Measurements from ENCODE around the gene C21orf91. TPM values are rescaled to one million over a fixed set of nuclear protein-coding genes. Genes with fewer than 3 reads are reported as not detected.

Gene C21orf91
- total and polyA plus RNA-seq, 2 donors (not counting 3 experiments of a cell fraction or from before 2014, with no cell fraction given): 1.3 to 4.2 TPM

GRCh38 chr21:17786071-17786850 lies 32.9 kb downstream of the C21orf91 start:
- dilution Hi-C loops (cut with MboI; ENCODE audit: extremely low pct_ligation_motif_present, low sequenced_read_pairs): no loop called here
- no peak overlapping the region for H3K27ac ChIP-seq (ENCODE audit: insufficient read depth, low read depth, low read length)
- TF ChIP-seq JUN (IDR thresholded peaks at IDR 0.05; ENCODE audit: borderline replicate concordance, insufficient read depth, insufficient read length, low read depth) (no peak), FOS (IDR thresholded peaks at IDR 0.05; ENCODE audit: borderline replicate concordance, insufficient read depth, low read length) (no peak)

GRCh38 chr21:17785403-17785788 lies 33.8 kb downstream of the C21orf91 start:
- no peaks in the 10 kb centered on the region for H3K9me1 ChIP-seq (replicated peaks; ENCODE audit: control insufficient read depth, extremely low read depth, insufficient read depth, low read length)
- dilution Hi-C loops (cut with MboI; ENCODE audit: extremely low pct_ligation_motif_present, low sequenced_read_pairs): no loop called here
- intact Hi-C loops (cut with micrococcal nuclease): no loop called here
- H2AFZ ChIP-seq (ENCODE audit: low read depth, low read length): no peak overlapping the region
- peaks cover 0 to 2% of the 10 kb centered on the region in 2 experiments for H3K36me3 ChIP-seq (ENCODE audit: control insufficient read depth in 2 of 2, extremely low read depth in 1 of 2, insufficient read depth in 2 of 2, low read length in 2 of 2)
- no peak overlapping the region for H3K4me2 ChIP-seq (ENCODE audit: insufficient read depth, low read length)
- no peak overlapping the region for H3K27ac ChIP-seq (ENCODE audit: insufficient read depth, low read depth, low read length)
- no TSS peak for BruUV-seq (replicated peaks)
- H3K27me3 ChIP-seq (ENCODE audit: control insufficient read depth in 2 of 2, insufficient read depth in 2 of 2, low read length in 2 of 2): no peaks in the 10 kb centered on the region
- H3K9me3 ChIP-seq (replicated peaks; ENCODE audit: control insufficient read depth, insufficient read depth, low read length): no peaks in the 10 kb centered on the region
- H3K9ac ChIP-seq (replicated peaks; ENCODE audit: extremely low read depth, insufficient read depth, low read length): no peak overlapping the region
- H3K79me2 ChIP-seq (ENCODE audit: control insufficient read depth, insufficient read depth, low read length): no peaks in the 10 kb centered on the region
- ChIA-PET POLR2A (no interaction called here), CTCF (no interaction called here)
- no peaks in the 10 kb centered on the region for H4K20me1 ChIP-seq (replicated peaks; ENCODE audit: control insufficient read depth, extremely low read depth, insufficient read depth, low read length)
- H3K4me3 ChIP-seq (replicated peaks in 1 of 3; ENCODE audit: insufficient read depth in 1 of 3, low read depth in 1 of 3, low read length in 3 of 3): no peak overlapping the region
- no peak for DNase-seq (ENCODE audit: low read depth, low spot score)
- H3K4me1 ChIP-seq (ENCODE audit: control insufficient read depth, extremely low read depth, insufficient read depth, low read length): no peaks in the 10 kb centered on the region
- no peak for TF ChIP-seq POLR2AphosphoS5 (IDR thresholded peaks at IDR 0.05; ENCODE audit: insufficient read depth, low read depth, low read length)
- no peak for TF ChIP-seq MYC (IDR thresholded peaks at IDR 0.05; ENCODE audit: low read depth, low read length)
- no peak for TF ChIP-seq JUN (IDR thresholded peaks at IDR 0.05; ENCODE audit: borderline replicate concordance, insufficient read depth, insufficient read length, low read depth)
- no peak for TF ChIP-seq FOS (IDR thresholded peaks at IDR 0.05; ENCODE audit: borderline replicate concordance, insufficient read depth, low read length)
- no peak for TF ChIP-seq CTCF (IDR thresholded peaks at IDR 0.05; ENCODE audit: extremely low read depth in 1 of 2, insufficient read depth in 1 of 2, low read depth in 1 of 2, low read length in 2 of 2)
- TF ChIP-seq GATA2 (IDR thresholded peaks at IDR 0.05; ENCODE audit: insufficient read depth, insufficient read length, low read depth, low read length): no peak
- TF ChIP-seq MAX (IDR thresholded peaks at IDR 0.05; ENCODE audit: insufficient read depth, insufficient read length): no peak
- no peak for TF ChIP-seq EZH2 (IDR thresholded peaks at IDR 0.05; ENCODE audit: borderline replicate concordance, low read depth, low read length, severe bottlenecking)
- TF ChIP-seq POLR2A (IDR thresholded peaks at IDR 0.05; ENCODE audit: low read depth, low read length): no peak
- no peak for FAIRE-seq

More at GRCh38 chr21:17786071-17786850, 32.9 kb downstream of the C21orf91 start:
- Histone ChIP-seq H3K4me3 (replicated peaks in 1 of 3; ENCODE audit: insufficient read depth in 1 of 3, low read depth in 1 of 3, low read length in 3 of 3) (no peak overlapping the region), H3K4me2 (ENCODE audit: insufficient read depth, low read length) (no peak overlapping the region), H3K79me2 (ENCODE audit: control insufficient read depth, insufficient read depth, low read length) (no peaks in the 10 kb centered on the region), H3K9me1 (replicated peaks; ENCODE audit: control insufficient read depth, extremely low read depth, insufficient read depth, low read length) (no peaks in the 10 kb centered on the region), H3K36me3 (ENCODE audit: control insufficient read depth in 2 of 2, extremely low read depth in 1 of 2, insufficient read depth in 2 of 2, low read length in 2 of 2) (peaks cover 0 to 2% of the 10 kb centered on the region in 2 experiments), H3K27me3 (ENCODE audit: control insufficient read depth in 2 of 2, insufficient read depth in 2 of 2, low read length in 2 of 2) (no peaks in the 10 kb centered on the region), H3K4me1 (ENCODE audit: control insufficient read depth, extremely low read depth, insufficient read depth, low read length) (no peaks in the 10 kb centered on the region), H3K9ac (replicated peaks; ENCODE audit: extremely low read depth, insufficient read depth, low read length) (no peak overlapping the region), H3K9me3 (replicated peaks; ENCODE audit: control insufficient read depth, insufficient read depth, low read length) (no peaks in the 10 kb centered on the region), H2AFZ (ENCODE audit: low read depth, low read length) (no peak overlapping the region), H4K20me1 (replicated peaks; ENCODE audit: control insufficient read depth, extremely low read depth, insufficient read depth, low read length) (no peaks in the 10 kb centered on the region)
- CTCF ChIA-PET: no interaction called here
- DNase-seq (ENCODE audit: low read depth, low spot score) (no peak), FAIRE-seq (no peak)
- POLR2A ChIA-PET: no interaction called here
- BruUV-seq (replicated peaks): no TSS peak
- intact Hi-C loops (cut with micrococcal nuclease): no loop called here
